ENCODE data around the gene ITPR1. TPM values are rescaled to one million over a fixed set of nuclear protein-coding genes. Genes with fewer than 3 reads are reported as not detected.

ITPR1 gene
- total and polyA plus RNA-seq, 2 of the 4 experiments (the other 2 are of a cell fraction), result 1.8 to 5.7 TPM

DNA sequence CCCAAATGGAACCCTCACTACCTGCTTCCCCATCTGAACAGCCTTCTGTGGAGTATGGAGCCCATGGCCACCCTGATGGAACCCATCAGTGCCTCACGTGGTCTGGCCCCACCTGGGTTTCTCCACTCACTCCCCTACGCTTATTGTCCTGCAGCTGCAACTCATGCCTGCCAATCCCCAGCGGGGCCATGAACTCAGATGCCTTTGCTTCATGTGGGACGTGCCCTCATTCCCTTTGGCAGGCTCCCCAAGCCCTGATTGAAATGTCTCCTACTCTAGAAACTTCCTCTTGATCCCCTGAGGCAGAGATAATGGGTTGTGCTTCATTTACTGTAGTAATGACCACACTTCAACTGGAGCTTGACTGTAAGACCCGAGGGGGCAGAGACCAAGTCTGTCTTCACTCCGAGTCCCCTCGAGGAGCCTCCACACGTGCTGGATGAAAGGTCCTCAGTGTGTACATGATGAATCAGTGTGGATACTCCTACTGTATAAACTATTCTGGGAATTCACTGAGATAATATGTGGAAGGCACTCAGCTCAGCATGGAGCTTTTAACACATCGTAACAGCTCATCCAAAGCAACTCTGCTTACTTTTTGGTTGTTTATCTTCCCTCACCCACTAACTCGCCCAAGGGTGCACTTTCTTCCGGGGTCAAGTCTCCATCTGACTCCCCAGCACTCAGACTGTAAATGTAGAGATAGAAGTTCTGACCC lies 253.3 kb downstream of the ITPR1 start:
- Histone ChIP-seq H2AFZ (replicated peaks; ENCODE audit: low read length, poor library complexity) (no peak overlapping the region), H4K8ac (ENCODE audit: low read depth in 2 of 2, low read length in 2 of 2) (no peak overlapping the region), H3K27me3 (ENCODE audit: control insufficient read depth, insufficient read depth, low read length) (peaks cover 20% of the 10 kb centered on the region), H2AK5ac (ENCODE audit: low read depth, low read length) (no peak overlapping the region), H3K27ac (ENCODE audit: insufficient read depth, low read length) (no peak overlapping the region), H3K4ac (ENCODE audit: low read depth, low read length) (no peak overlapping the region), H2BK5ac (ENCODE audit: low read depth, low read length, poor library complexity, severe bottlenecking) (no peak overlapping the region), H2BK120ac (ENCODE audit: low read depth, low read length) (no peak overlapping the region), H3K79me1 (ENCODE audit: low read depth in 1 of 2, low read length in 2 of 2) (no peaks in the 10 kb centered on the region), H3K18ac (ENCODE audit: low read depth, low read length) (no peak overlapping the region), H3K14ac (replicated peaks; ENCODE audit: low read depth, low read length) (no peak overlapping the region), H2AK9ac (replicated peaks; ENCODE audit: low read depth, low read length, poor library complexity) (no peak overlapping the region), H4K20me1 (ENCODE audit: insufficient read depth, low read length) (no peaks in the 10 kb centered on the region), H3K4me1 (ENCODE audit: control insufficient read depth, insufficient read depth, low read length) (peaks cover 23% of the 10 kb centered on the region), H2BK15ac (ENCODE audit: low read depth, low read length) (no peak overlapping the region), H3K9me3 (ENCODE audit: control insufficient read depth, insufficient read depth, low read length) (no peaks in the 10 kb centered on the region; the same call in 1 of the 2 replicates), H4K91ac (ENCODE audit: insufficient read depth, low read depth, low read length) (no peak overlapping the region), H3K9ac (ENCODE audit: low read depth, low read length) (no peak overlapping the region), H3K9me1 (ENCODE audit: insufficient read depth, low read length) (no peaks in the 10 kb centered on the region), H3K56ac (ENCODE audit: extremely low read depth, insufficient read depth, low read length) (no peak overlapping the region), H3K4me3 (ENCODE audit: insufficient read depth, low read depth, low read length) (no peak overlapping the region), H3K36me3 (ENCODE audit: control insufficient read depth, insufficient read depth, low read length) (no peaks in the 10 kb centered on the region), H3K4me2 (ENCODE audit: low read depth, low read length) (0 out of 2 replicates have a peak overlapping the region, but pooled peaks have one; percentile 26), H4K5ac (ENCODE audit: low read depth, low read length) (no peak overlapping the region), H2BK20ac (ENCODE audit: low read depth, low read length) (no peak overlapping the region), H3K23ac (ENCODE audit: low read depth, low read length) (no peak overlapping the region)
- dilution Hi-C loops (cut with HindIII; ENCODE audit: low sequenced_read_pairs, unreplicated experiment) (no loop called here), intact Hi-C loops (cut with micrococcal nuclease) (no loop called here), in situ Hi-C loops (cut with MboI; ENCODE audit: low sequenced_read_pairs) (no loop called here)
- ChIA-PET CTCF (interaction anchor here (0.5 to 0.6 kb wide), 2 partner anchors 232 to 1581 kb away, joined by 3 read pairs; no protein-coding TSS in a partner anchor), POLR2A (ENCODE audit: unreplicated experiment) (no interaction called here)
- DNase-seq (peak; percentile 70), ATAC-seq (ENCODE audit: low read depth) (peak; percentile 67)
- WGBS, 2 experiments (ENCODE audit: extremely low coverage in 2 of 2, insufficient read length in 1 of 2), result 100% methylated on average over 1 of the region's 11 CpGs; no CpG with 5 or more reads in 1 of the 2 experiments
- BruUV-seq (replicated peaks), result no TSS peak
- TF ChIP-seq, protein P1, sequence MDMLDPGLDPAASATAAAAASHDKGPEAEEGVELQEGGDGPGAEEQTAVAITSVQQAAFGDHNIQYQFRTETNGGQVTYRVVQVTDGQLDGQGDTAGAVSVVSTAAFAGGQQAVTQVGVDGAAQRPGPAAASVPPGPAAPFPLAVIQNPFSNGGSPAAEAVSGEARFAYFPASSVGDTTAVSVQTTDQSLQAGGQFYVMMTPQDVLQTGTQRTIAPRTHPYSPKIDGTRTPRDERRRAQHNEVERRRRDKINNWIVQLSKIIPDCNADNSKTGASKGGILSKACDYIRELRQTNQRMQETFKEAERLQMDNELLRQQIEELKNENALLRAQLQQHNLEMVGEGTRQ (IDR thresholded peaks at IDR 0.05; ENCODE audit: low read depth, low read length), result peak; percentile 22; the same call in 1 of the 2 replicates
- peak; percentile 96 for TF ChIP-seq BHLHE40 (IDR thresholded peaks at IDR 0.05; ENCODE audit: low read depth, low read length)
- TF ChIP-seq FOS (IDR thresholded peaks at IDR 0.05; ENCODE audit: low read depth, low read length), result 0 out of 2 replicates have a peak, but pooled peaks have one; percentile 21
- TF ChIP-seq MAFK (IDR thresholded peaks at IDR 0.05; ENCODE audit: low read depth, low read length), result no peak
- no peak for TF ChIP-seq RAD21 (IDR thresholded peaks at IDR 0.05; ENCODE audit: low read length)
- 0 out of 2 replicates have a peak, but pooled peaks have one; percentile 13 for TF ChIP-seq MXI1 (IDR thresholded peaks at IDR 0.05; ENCODE audit: borderline replicate concordance, low read depth, low read length)
- TF ChIP-seq ELK1 (IDR thresholded peaks at IDR 0.05; ENCODE audit: borderline replicate concordance, low read depth, low read length), result no peak
